Lung microvascular endothelial cell (primary cell): ENCODE results near the gene AK6. TPM values are rescaled to one million over a fixed set of nuclear protein-coding genes. Genes with fewer than 3 reads are reported as not detected.
"Not testable (repeated sequence)": the region's sequence is repeated elsewhere in the genome, so short reads cannot be mapped to it uniquely, and the experiment has no call there.

ENCODE experiments used
- DNase-seq, 2 donors: peaks; one replicate each; pipeline versions ENCODE4 v3.0.0 to v3.0.0-alpha.2; 2010; ENCODE audit warnings: low read depth in 2 of 2
- total RNA-seq: library from RNA; depleted of rRNA; stranded (reverse); fragments of >200 nt; gene quantifications from 2 replicates; pipeline ENCODE4 v1.2.1, GENCODE V29; 2014

The AK6 gene
- total RNA-seq, 1 donor from 2014 or later = 17.3 TPM

- no peak for DNase-seq
Measured at GRCh38 chr5:69335341-69335935, 33.9 kb downstream of the AK6 start.

- peak; percentile 80 to 85 for DNase-seq
Measured at GRCh38 chr5:69334793-69335268, 34.5 kb downstream of the AK6 start.

- DNase-seq = not testable (repeated sequence)
Measured at GRCh38 chr5:69333668-69334315, 35.5 kb downstream of the AK6 start.

- no peak for DNase-seq
Measured at GRCh38 chr5:69331528-69332445, 37.5 kb downstream of the AK6 start.

- DNase-seq = no peak
Measured at GRCh38 chr5:69329905-69330489, 39.3 kb downstream of the AK6 start.

GRCh38 chr5:69326365-69326764 is 43.0 kb downstream of the AK6 start:
- DNase-seq = no peak

GRCh38 chr5:69317391-69317790 is 51.9 kb downstream of the AK6 start:
- DNase-seq = no peak

- no peak for DNase-seq
Measured at GRCh38 chr5:69315972-69316371, 53.3 kb downstream of the AK6 start.

GRCh38 chr5:69313428-69313827 is 55.9 kb downstream of the AK6 start:
- DNase-seq = no peak

GRCh38 chr5:69312459-69313160 is 56.7 kb downstream of the AK6 start:
- DNase-seq = no peak

GRCh38 chr5:69309380-69309779 is 59.9 kb downstream of the AK6 start:
- no peak for DNase-seq

GRCh38 chr5:69308046-69308553 is 61.2 kb downstream of the AK6 start:
- no peak for DNase-seq

- no peak for DNase-seq
Measured at GRCh38 chr5:69305512-69305911, 63.8 kb downstream of the AK6 start.

Other genes with a start within 250 kb of the AK6 start
- 20.4 and 68.2 TPM in 2 replicates for gene CCNB1, start 202.4 kb downstream of the AK6 start, total RNA-seq
- gene CENPH, start 179.9 kb downstream of the AK6 start, total RNA-seq = 0.99 and 5.7 TPM in 2 replicates
- 22.4 and 31.2 TPM in 2 replicates for gene CDK7, start 134.6 kb downstream of the AK6 start, total RNA-seq
- 2.2 and 3.8 TPM in 2 replicates for gene CCDC125, start 36.7 kb downstream of the AK6 start, total RNA-seq
- 66.3 and 72.8 TPM in 2 replicates for gene TAF9, start within 50 bp of the AK6 start, total RNA-seq
- gene RAD17, start 298 bp upstream of the AK6 start, total RNA-seq = 9.6 and 14.5 TPM in 2 replicates
- 1.1 and 2.0 TPM in 2 replicates for gene MARVELD2, start 45.6 kb upstream of the AK6 start, total RNA-seq
- gene OCLN, start 123.3 kb upstream of the AK6 start, total RNA-seq = 1.3 and 2.8 TPM in 2 replicates
- gene GTF2H2C, start 190.7 kb upstream of the AK6 start, total RNA-seq = 16.5 and 18.5 TPM in 2 replicates